Osteoblast (primary cell): ENCODE results near the gene USP21. TPM values are rescaled to one million over a fixed set of nuclear protein-coding genes. Genes with fewer than 3 reads are reported as not detected.
"Not testable (repeated sequence)": the region's sequence is repeated elsewhere in the genome, so short reads cannot be mapped to it uniquely, and the experiment has no call there.

Experiments
- DNase-seq: peaks from one replicate; pipeline ENCODE4 v3.0.0; 2011; ENCODE audit warnings: low spot score, mixed read lengths; ENCODE audit not compliant: insufficient read length; ENCODE audit errors: missing footprints
- H2AFZ ChIP-seq: 2 replicates; pipeline ENCODE4 v1.6.0; 2011; ENCODE audit warnings: mild to moderate bottlenecking, low read length
- H3K27ac ChIP-seq: 2 replicates; pipeline ENCODE4 v1.5.1; 2011; ENCODE audit warnings: mild to moderate bottlenecking, low read depth, low read length, moderate library complexity
- H3K27me3 ChIP-seq: 2 replicates; pipeline ENCODE4 v1.6.0; 2012; ENCODE audit warnings: mild to moderate bottlenecking, control low read depth, inconsistent platforms, low read length, moderate library complexity; ENCODE audit not compliant: insufficient read depth
- H3K36me3 ChIP-seq: 2 replicates; pipeline ENCODE4 v1.5.1; 2011; ENCODE audit warnings: mild to moderate bottlenecking, low read length, control low read depth, moderate library complexity; ENCODE audit not compliant: insufficient read depth
- H3K4me1 ChIP-seq: 2 replicates; pipeline ENCODE4 v1.5.1; 2011; ENCODE audit warnings: mild to moderate bottlenecking, low read length, control low read depth, moderate library complexity; ENCODE audit not compliant: insufficient read depth
- H3K4me2 ChIP-seq: 2 replicates; pipeline ENCODE4 v1.6.0; 2011; ENCODE audit warnings: mild to moderate bottlenecking, low read length; ENCODE audit not compliant: insufficient read depth
- H3K4me3 ChIP-seq: fragments of 200-600 bp; sonication (generic); 3 replicates; pipeline ENCODE4 v1.5.1; 2012; ENCODE audit warnings: mild to moderate bottlenecking, low read length, inconsistent platforms; ENCODE audit not compliant: insufficient read depth
- H3K79me2 ChIP-seq: 2 replicates; pipeline ENCODE4 v1.6.0; 2012; ENCODE audit warnings: mild to moderate bottlenecking, low read length, control low read depth, inconsistent platforms; ENCODE audit not compliant: insufficient read depth
- H3K9me3 ChIP-seq: 2 replicates; pipeline ENCODE4 v1.5.1; 2011; ENCODE audit warnings: low read depth, low read length, control low read depth
- H4K20me1 ChIP-seq: 2 replicates; pipeline ENCODE4 v1.6.0; 2012; ENCODE audit warnings: mild to moderate bottlenecking, low read length, control low read depth; ENCODE audit not compliant: insufficient read depth
- CTCF ChIP-seq: IDR thresholded peaks from 2 replicates; pipeline ENCODE4 v1.5.1; 2011; ENCODE audit warnings: mild to moderate bottlenecking, low read depth, low read length, moderate library complexity; ENCODE audit errors: extremely low read depth
- total RNA-seq: library from RNA; depleted of rRNA; stranded (reverse); fragments of >200 nt; gene quantifications from 2 replicates; pipeline ENCODE4 v1.2.3, GENCODE V29; 2012

The USP21 gene
- total RNA-seq, 1 donor: 8.0 TPM

GRCh38 chr1:161114556-161114955 lies 44.7 kb upstream of the USP21 start:
- Histone ChIP-seq H3K27ac (peak overlapping the region; percentile 98), H3K4me3 (no peak overlapping the region), H3K9me3 (no peaks in the 10 kb centered on the region), H3K4me1 (peaks cover 47% of the 10 kb centered on the region), H3K79me2 (peaks cover 91% of the 10 kb centered on the region), H3K4me2 (peak overlapping the region; percentile 27), H4K20me1 (peaks cover 45% of the 10 kb centered on the region), H3K27me3 (no peaks in the 10 kb centered on the region), H2AFZ (no peak overlapping the region), H3K36me3 (peaks cover 3% of the 10 kb centered on the region)
- no peak for DNase-seq
- TF ChIP-seq CTCF: no peak

DNA sequence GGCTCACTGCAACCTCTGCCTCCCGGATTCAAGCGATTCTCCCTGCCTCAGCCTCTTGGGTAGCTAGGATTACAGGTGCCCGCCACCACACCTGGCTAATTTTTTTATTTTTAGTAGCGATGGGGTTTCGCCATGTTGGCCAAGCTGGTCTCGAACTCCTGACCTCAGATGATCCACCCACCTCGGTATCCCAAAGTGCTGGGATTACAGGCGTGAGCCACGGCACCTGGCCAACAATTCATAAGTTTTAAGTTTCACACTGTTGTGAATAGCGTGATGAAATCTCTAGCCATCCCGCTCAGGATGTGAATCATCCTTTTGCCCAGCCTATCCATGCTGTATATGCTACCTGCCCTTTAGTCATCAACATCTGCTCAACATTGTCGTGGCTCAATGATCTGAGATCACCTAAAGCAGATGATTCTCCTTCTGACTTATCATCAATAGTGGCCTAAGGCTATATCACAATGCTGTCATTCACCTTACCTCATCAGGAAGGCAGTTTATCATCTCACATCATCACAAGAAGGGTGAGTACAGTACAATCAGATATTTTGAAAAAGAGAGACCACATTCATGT lies 44.1 kb upstream of the USP21 start:
- peaks cover 42% of the 10 kb centered on the region for H4K20me1 ChIP-seq
- H3K79me2 ChIP-seq: peaks cover 87% of the 10 kb centered on the region
- no peak for TF ChIP-seq CTCF
- H3K36me3 ChIP-seq: peaks cover 6% of the 10 kb centered on the region
- peak overlapping the region; percentile 42 for H3K4me2 ChIP-seq
- H2AFZ ChIP-seq: no peak overlapping the region
- H3K4me1 ChIP-seq: peaks cover 53% of the 10 kb centered on the region
- H3K4me3 ChIP-seq: no peak overlapping the region
- no peaks in the 10 kb centered on the region for H3K9me3 ChIP-seq
- H3K27ac ChIP-seq: peak overlapping the region; percentile 98
- DNase-seq: no peak
- H3K27me3 ChIP-seq: no peaks in the 10 kb centered on the region

- H3K9me3 ChIP-seq, H3K4me3 ChIP-seq, DNase-seq, H3K27me3 ChIP-seq, H2AFZ ChIP-seq: not testable (repeated sequence)
- H3K4me1 ChIP-seq: peaks cover 53% of the 10 kb centered on the region
- peak overlapping the region; percentile 98 for H3K27ac ChIP-seq
- H3K36me3 ChIP-seq: peaks cover 12% of the 10 kb centered on the region
- peaks cover 43% of the 10 kb centered on the region for H4K20me1 ChIP-seq
- peak overlapping the region; percentile 42 for H3K4me2 ChIP-seq
- H3K79me2 ChIP-seq: peaks cover 87% of the 10 kb centered on the region
Measured at GRCh38 chr1:161115961-161116360, 43.3 kb upstream of the USP21 start.

DNA sequence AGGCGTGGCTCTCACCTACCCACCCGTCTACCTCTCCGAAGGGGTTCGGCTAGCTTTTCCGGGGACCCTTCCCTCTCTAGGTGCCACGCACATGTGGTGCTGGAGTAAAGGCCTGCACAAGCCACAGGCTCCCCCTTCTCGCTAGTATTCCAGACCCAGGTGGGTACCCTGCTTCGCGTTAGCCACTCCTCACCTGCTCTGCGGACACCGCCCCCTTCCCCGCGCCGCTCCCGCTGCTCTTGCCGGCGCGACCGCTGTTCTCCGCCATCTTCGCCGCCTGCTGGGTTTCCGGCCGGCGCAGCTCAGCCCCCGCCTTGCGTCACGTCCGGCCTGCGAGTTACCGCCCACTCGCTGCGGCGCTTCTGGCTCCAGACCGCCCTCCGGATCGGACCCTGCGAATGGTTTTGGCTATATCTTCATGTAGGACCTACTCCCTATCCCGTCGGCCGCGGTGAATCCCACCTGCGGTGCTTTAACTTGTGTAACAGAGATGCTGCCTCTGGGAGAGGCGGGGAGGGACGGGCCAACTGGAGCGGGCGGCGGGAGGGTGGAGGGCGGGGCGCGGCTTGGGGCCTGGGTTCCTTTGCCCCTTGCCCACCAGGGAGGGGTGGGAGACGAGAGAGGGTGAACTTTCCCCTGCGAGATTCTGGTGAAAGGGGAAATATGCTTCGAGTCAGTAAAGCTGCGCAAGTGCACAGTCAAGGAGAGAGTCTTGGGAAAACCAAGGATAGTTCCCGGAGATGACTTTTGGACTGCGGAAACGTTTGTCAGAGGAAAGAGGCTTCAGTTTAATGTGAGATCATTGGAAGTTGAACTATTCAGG lies 41.3 kb upstream of the USP21 start, which contains the start of the genes NIT1 and PFDN2:
NIT1 (plus strand) TSS at position 347 of the 823 bp plus-strand sequence; CDS start at position 419, 72 bp downstream.
PFDN2 (minus strand) TSS at position 279 of the 823 bp plus-strand sequence; CDS start at position 268, 11 bp downstream.
- H3K27ac ChIP-seq: peak within 1 kb of the TSS; percentile 98
- H3K27me3 ChIP-seq: no peaks in the 10 kb centered on the region
- no peaks in the 10 kb centered on the region for H3K9me3 ChIP-seq
- peaks cover 36% of the 10 kb centered on the region for H4K20me1 ChIP-seq
- H3K36me3 ChIP-seq: peaks cover 32% of the 10 kb centered on the region
- peak within 1 kb of the TSS; percentile 90 for H2AFZ ChIP-seq
- H3K4me3 ChIP-seq: peak within 1 kb of the TSS; percentile 97
- peaks cover 68% of the 10 kb centered on the region for H3K79me2 ChIP-seq
- H3K4me1 ChIP-seq: peaks cover 48% of the 10 kb centered on the region
- peak within 1 kb of the TSS; percentile 95 for H3K4me2 ChIP-seq
- DNase-seq: peak; percentile 96
- no peak for TF ChIP-seq CTCF
